Skin of body (tissue), 2 donors: ENCODE data around the gene EOLA1. TPM values are rescaled to one million over a fixed set of nuclear protein-coding genes. Genes with fewer than 3 reads are reported as not detected.
"Not testable (repeated sequence)": the region's sequence is repeated elsewhere in the genome, so short reads cannot be mapped to it uniquely, and the experiment has no call there.

Source experiments
- DNase-seq: peaks from one replicate; lab custom pipeline; 2025; lab: John Stamatoyannopoulos, UW
- total RNA-seq: library from RNA; depleted of rRNA; stranded (reverse); fragments of >200 nt; gene quantifications from one replicate; pipeline ENCODE4 v1.2.3, GENCODE V29; 2014

EOLA1 gene
- total RNA-seq, 1 donor from 2014 or later: 6.3 TPM

GRCh38 chrX:149595943-149596342 lies 55.1 kb downstream of the EOLA1 start:
- not testable (repeated sequence) for DNase-seq

Other genes with a start within 250 kb of the EOLA1 start
- 25.4 TPM for gene IDS, start 35.7 kb upstream of the EOLA1 start, total RNA-seq
- gene HSFX3, start 8.9 kb downstream of the EOLA1 start, total RNA-seq: not detected
- not detected for gene MAGEA9B, start 46.4 kb downstream of the EOLA1 start, total RNA-seq
- not detected for gene HSFX2, start 54.3 kb downstream of the EOLA1 start, total RNA-seq
- gene TMEM185A, start 90.8 kb downstream of the EOLA1 start, total RNA-seq: 21.0 TPM
- not detected for gene MAGEA11, start 171.0 kb downstream of the EOLA1 start, total RNA-seq
- 0.79 TPM for gene HSFX1, start 233.1 kb downstream of the EOLA1 start, total RNA-seq
- not detected for gene MAGEA9, start 240.9 kb downstream of the EOLA1 start, total RNA-seq